Measurements from ENCODE around the gene RHOV. TPM values are rescaled to one million over a fixed set of nuclear protein-coding genes. Genes with fewer than 3 reads are reported as not detected.

The RHOV gene
- total and polyA plus RNA-seq, 10 of the 15 experiments (the other 5 are each of a cell fraction or from before 2014, with no cell fraction given), result 0.24 to 39.3 (median 9.3) TPM

GRCh38 chr15:40871749-40872617 lies 2.1 kb downstream of the RHOV start (continued):
- TF ChIP-seq SP1 (IDR thresholded peaks at IDR 0.05; ENCODE audit: low read depth, low read length) (peak; percentile 71), HDGF (IDR thresholded peaks at IDR 0.05) (peak; percentile 95; the same call in 1 of the 2 replicates), TARDBP (IDR thresholded peaks at IDR 0.05; ENCODE audit: borderline replicate concordance) (peak; percentile 57; the same call in 1 of the 2 replicates), CUX1 (IDR thresholded peaks at IDR 0.05; ENCODE audit: insufficient replicate concordance, low read depth, low read length) (peak; percentile 100), TCF12 (IDR thresholded peaks at IDR 0.05; ENCODE audit: low read depth, low read length) (peak; percentile 98), MLLT1 (IDR thresholded peaks at IDR 0.05) (peak; percentile 73; the same call in 1 of the 2 replicates), SKIL (IDR thresholded peaks at IDR 0.05; ENCODE audit: low read depth, poor library complexity, severe bottlenecking) (peak; percentile 34), CEBPZ (IDR thresholded peaks at IDR 0.05; ENCODE audit: low read depth, low read length) (no peak), SMC3 (IDR thresholded peaks at IDR 0.05; ENCODE audit: borderline replicate concordance, low read length) (peak; percentile 23; the same call in 1 of the 2 replicates), YY1 (IDR thresholded peaks at IDR 0.05; ENCODE audit: low read depth, low read length) (peak; percentile 31; the same call in 1 of the 2 replicates), YBX1 (IDR thresholded peaks at IDR 0.05) (peak; percentile 95), NFYA (IDR thresholded peaks at IDR 0.05; ENCODE audit: borderline replicate concordance, low read depth, low read length) (no peak), NBN (IDR thresholded peaks at IDR 0.05) (peak; percentile 95), ATF7 (IDR thresholded peaks at IDR 0.05; ENCODE audit: low read depth) (peak; percentile 99), CREB1 (IDR thresholded peaks at IDR 0.05; ENCODE audit: low read depth) (peak; percentile 49), MYB (IDR thresholded peaks at IDR 0.05; ENCODE audit: borderline replicate concordance, low read depth, low read length) (peak; percentile 53; the same call in 1 of the 2 replicates), ZBED1 (IDR thresholded peaks at IDR 0.05; ENCODE audit: borderline replicate concordance) (peak; percentile 48; the same call in 1 of the 2 replicates)
